K562 (cell line): ENCODE data around the gene EIF1.

Experiments used
- EZH2 ChIP-seq: IDR thresholded peaks from 2 replicates; pipeline ENCODE4 v1.6.1; 2012; ENCODE audit warnings: low read depth, mild to moderate bottlenecking, inconsistent platforms, low read length, borderline replicate concordance
- GTF2F1 ChIP-seq: IDR thresholded peaks from 2 replicates; pipeline ENCODE4 v1.6.1; 2011; ENCODE audit warnings: low read depth, low read length, improper control_type of control experiment
- POLR2B ChIP-seq: fragments of 450-650 bp; IDR thresholded peaks from 2 replicates; pipeline ENCODE4 v1.6.1; 2018; ENCODE audit warnings: low read depth; ENCODE audit not compliant: partially characterized antibody
- RAD21 ChIP-seq, 2 experiments: fragments of 250-450 bp in 1 of 2; fragments of 450-650 bp in 1 of 2; sonication (Bioruptor Pico) in 1 of 2; formaldehyde crosslinking in 1 of 2; IDR thresholded peaks in 1 of 2; conservative IDR thresholded peaks in 1 of 2; 2 replicates each; pipeline versions ENCODE4 v1.4.0 to v1.8.0; 2020 to 2022; ENCODE audit warnings: mild to moderate bottlenecking in 2 of 2, moderate library complexity in 1 of 2
- SIN3A ChIP-seq, 2 experiments: fragments of 150-350 bp in 1 of 2; IDR thresholded peaks; 2 replicates each; pipeline ENCODE4 v1.6.1; 2011 to 2016; ENCODE audit warnings: borderline replicate concordance in 2 of 2, low read depth in 2 of 2, low read length in 2 of 2, mild to moderate bottlenecking in 2 of 2, moderate library complexity in 2 of 2; ENCODE audit not compliant: control insufficient read depth in 1 of 2
- SIX5 ChIP-seq, 2 experiments: IDR thresholded peaks; 2 replicates each; pipeline ENCODE4 v1.6.1; 2011; ENCODE audit warnings: low read length in 2 of 2, borderline replicate concordance in 1 of 2, low read depth in 1 of 2, mild to moderate bottlenecking in 1 of 2, moderate library complexity in 1 of 2; ENCODE audit not compliant: insufficient read depth in 1 of 2
- TEAD2 ChIP-seq: fragments of 450-650 bp; IDR thresholded peaks from 2 replicates; pipeline ENCODE4 v1.6.1; 2016; ENCODE audit warnings: missing genetic modification characterization, control low read depth, missing compliant biosample characterization
- TOE1 ChIP-seq, 2 experiments: fragments of 450-650 bp in 1 of 2; sonication (generic) in 1 of 2; formaldehyde crosslinking in 1 of 2; IDR thresholded peaks; 2 replicates each; pipeline versions ENCODE4 v1.7.1 to v1.8.0; 2016 to 2022; ENCODE audit warnings: borderline replicate concordance in 2 of 2, mild to moderate bottlenecking in 2 of 2, antibody characterized with exemption in 1 of 2, inconsistent platforms in 1 of 2, low read depth in 1 of 2, missing genetic modification reagents in 1 of 2, moderate library complexity in 1 of 2
- TF ChIP-seq, protein P1 (sequence below), 3 experiments: IDR thresholded peaks in 2 of 3; conservative IDR thresholded peaks in 1 of 3; 2 replicates each; pipeline ENCODE4 v1.5.1; 2011 to 2012; ENCODE audit warnings: low read length in 3 of 3, mild to moderate bottlenecking in 3 of 3, control low read depth in 2 of 3, improper control_type of control experiment in 1 of 3, inconsistent platforms in 1 of 3, low read depth in 1 of 3, mixed read lengths in 1 of 3, moderate library complexity in 1 of 3; ENCODE audit not compliant: insufficient read depth in 2 of 3
- TF ChIP-seq, protein P2 (sequence below), 2 experiments: fragments of 450-650 bp in 1 of 2; IDR thresholded peaks; 2 replicates each; pipeline ENCODE4 v1.6.1; 2011 to 2017; ENCODE audit warnings: low read depth in 2 of 2, antibody characterized with exemption in 1 of 2, borderline replicate concordance in 1 of 2, low read length in 1 of 2, mild to moderate bottlenecking in 1 of 2, mixed read lengths in 1 of 2; ENCODE audit not compliant: control insufficient read depth in 1 of 2

DNA sequence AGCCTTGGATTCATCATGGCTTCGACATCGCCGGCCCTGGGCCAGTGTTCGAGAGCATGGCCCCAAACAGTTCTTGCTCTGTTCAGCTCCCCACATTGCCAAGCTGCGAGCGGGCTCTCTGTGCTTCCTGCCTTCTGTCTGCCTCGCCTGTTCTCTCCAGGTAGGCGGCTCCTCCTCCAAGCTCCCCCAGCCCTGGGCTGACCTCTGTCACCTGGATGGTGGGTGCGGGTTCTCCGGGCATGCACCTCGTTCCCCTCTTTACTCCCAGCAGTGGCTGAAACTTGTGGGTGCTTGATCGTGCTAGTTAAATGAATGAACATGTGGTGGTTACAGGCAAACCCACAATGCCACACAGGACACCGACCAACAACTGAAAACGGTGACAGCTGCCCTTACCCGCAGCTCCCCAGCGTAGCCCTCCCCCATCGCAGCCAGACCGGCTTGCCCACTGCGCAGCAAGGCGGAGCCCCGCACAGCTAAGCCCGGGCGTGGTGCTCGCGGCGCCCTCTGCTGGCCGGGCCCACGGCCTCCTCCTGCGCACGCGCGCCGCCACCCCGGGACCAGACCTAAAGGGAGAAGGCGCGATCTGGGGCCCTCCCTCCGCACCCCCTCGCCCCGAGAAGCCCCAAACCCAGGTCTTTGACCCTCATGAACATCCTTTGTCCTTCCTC lies 23.0 kb upstream of the EIF1 start:
- TF ChIP-seq TOE1 (IDR thresholded peaks at IDR 0.05; ENCODE audit: borderline replicate concordance), result peak; percentile 48; the same call in 1 of the 2 replicates
- TF ChIP-seq TOE1 (CRISPR knock-in tag; IDR thresholded peaks at IDR 0.05; ENCODE audit: borderline replicate concordance, low read depth), result no peak
- TF ChIP-seq TEAD2 (tag), result no peak
- TF ChIP-seq, protein P1, sequence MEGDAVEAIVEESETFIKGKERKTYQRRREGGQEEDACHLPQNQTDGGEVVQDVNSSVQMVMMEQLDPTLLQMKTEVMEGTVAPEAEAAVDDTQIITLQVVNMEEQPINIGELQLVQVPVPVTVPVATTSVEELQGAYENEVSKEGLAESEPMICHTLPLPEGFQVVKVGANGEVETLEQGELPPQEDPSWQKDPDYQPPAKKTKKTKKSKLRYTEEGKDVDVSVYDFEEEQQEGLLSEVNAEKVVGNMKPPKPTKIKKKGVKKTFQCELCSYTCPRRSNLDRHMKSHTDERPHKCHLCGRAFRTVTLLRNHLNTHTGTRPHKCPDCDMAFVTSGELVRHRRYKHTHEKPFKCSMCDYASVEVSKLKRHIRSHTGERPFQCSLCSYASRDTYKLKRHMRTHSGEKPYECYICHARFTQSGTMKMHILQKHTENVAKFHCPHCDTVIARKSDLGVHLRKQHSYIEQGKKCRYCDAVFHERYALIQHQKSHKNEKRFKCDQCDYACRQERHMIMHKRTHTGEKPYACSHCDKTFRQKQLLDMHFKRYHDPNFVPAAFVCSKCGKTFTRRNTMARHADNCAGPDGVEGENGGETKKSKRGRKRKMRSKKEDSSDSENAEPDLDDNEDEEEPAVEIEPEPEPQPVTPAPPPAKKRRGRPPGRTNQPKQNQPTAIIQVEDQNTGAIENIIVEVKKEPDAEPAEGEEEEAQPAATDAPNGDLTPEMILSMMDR (IDR thresholded peaks at IDR 0.05 in 2 of 3, conservative IDR thresholded peaks at IDR 0.05 in 1 of 3; ENCODE audit: insufficient read depth in 2 of 3, low read depth in 1 of 3, low read length in 3 of 3), result peak; percentile 90 to 97 (median 93)
- peak in 1 of 2 experiments; percentile 21; a peak in 2 of 4 replicates for TF ChIP-seq RAD21 (CRISPR knock-in tag; conservative IDR thresholded peaks at IDR 0.05 in 1 of 2, IDR thresholded peaks at IDR 0.05 in 1 of 2)
- TF ChIP-seq EZH2, result no peak
- TF ChIP-seq SIX5 (IDR thresholded peaks at IDR 0.05; ENCODE audit: borderline replicate concordance in 1 of 2, insufficient read depth in 1 of 2, low read depth in 1 of 2, low read length in 2 of 2), result no peak
- no peak for TF ChIP-seq SIN3A (IDR thresholded peaks at IDR 0.05; ENCODE audit: borderline replicate concordance in 2 of 2, control insufficient read depth in 1 of 2, low read depth in 2 of 2, low read length in 2 of 2)
- TF ChIP-seq, protein P2, sequence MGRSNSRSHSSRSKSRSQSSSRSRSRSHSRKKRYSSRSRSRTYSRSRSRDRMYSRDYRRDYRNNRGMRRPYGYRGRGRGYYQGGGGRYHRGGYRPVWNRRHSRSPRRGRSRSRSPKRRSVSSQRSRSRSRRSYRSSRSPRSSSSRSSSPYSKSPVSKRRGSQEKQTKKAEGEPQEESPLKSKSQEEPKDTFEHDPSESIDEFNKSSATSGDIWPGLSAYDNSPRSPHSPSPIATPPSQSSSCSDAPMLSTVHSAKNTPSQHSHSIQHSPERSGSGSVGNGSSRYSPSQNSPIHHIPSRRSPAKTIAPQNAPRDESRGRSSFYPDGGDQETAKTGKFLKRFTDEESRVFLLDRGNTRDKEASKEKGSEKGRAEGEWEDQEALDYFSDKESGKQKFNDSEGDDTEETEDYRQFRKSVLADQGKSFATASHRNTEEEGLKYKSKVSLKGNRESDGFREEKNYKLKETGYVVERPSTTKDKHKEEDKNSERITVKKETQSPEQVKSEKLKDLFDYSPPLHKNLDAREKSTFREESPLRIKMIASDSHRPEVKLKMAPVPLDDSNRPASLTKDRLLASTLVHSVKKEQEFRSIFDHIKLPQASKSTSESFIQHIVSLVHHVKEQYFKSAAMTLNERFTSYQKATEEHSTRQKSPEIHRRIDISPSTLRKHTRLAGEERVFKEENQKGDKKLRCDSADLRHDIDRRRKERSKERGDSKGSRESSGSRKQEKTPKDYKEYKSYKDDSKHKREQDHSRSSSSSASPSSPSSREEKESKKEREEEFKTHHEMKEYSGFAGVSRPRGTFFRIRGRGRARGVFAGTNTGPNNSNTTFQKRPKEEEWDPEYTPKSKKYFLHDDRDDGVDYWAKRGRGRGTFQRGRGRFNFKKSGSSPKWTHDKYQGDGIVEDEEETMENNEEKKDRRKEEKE (IDR thresholded peaks at IDR 0.05; ENCODE audit: borderline replicate concordance in 1 of 2, control insufficient read depth in 1 of 2, low read depth in 2 of 2, low read length in 1 of 2), result no peak
- TF ChIP-seq GTF2F1, result no peak
- peak; percentile 62 for TF ChIP-seq POLR2B
